HCT116 (cell line): ENCODE results near the gene NARS2. TPM values are rescaled to one million over a fixed set of nuclear protein-coding genes. Genes with fewer than 3 reads are reported as not detected.

Source experiments
- ATAC-seq: fragments of 200-7000 bp; cut with Tn5 transposase; 2 replicates; pipeline ENCODE4 v1.9.1; 2020; ENCODE audit warnings: mild to moderate bottlenecking, moderate library complexity
- BruUV-seq: library from RNA; stranded (reverse); fragments of 400-500 nt; replicated peaks from 2 replicates; lab custom pipeline; 2021; lab: Mats Ljungman, UMichigan
- CTCF ChIA-PET: fragments of 300-600 bp; sonication (Branson Sonifier 250); formaldehyde crosslinking; loops from one replicate; lab custom pipeline; 2021; ENCODE audit warnings: antibody characterized with exemption; lab: Charles Lee
- POLR2A ChIA-PET: fragments of 300-600, 350-600 bp; sonication (Branson Sonifier 250); formaldehyde crosslinking; loops from one replicate; lab custom pipeline; 2021; ENCODE audit warnings: antibody characterized with exemption; lab: Charles Lee
- RAD21 ChIA-PET, 2 experiments: fragments of 300-600 bp; sonication (Branson Sonifier 250); formaldehyde crosslinking; loops; one replicate each; lab custom pipeline; 2023; ENCODE audit warnings: low total read pairs in 2 of 2; ENCODE audit not compliant: uncharacterized antibody in 2 of 2, unreplicated experiment in 2 of 2, low non-redundant PET in 1 of 2; lab: Charles Lee
- DNase-seq: peaks from one replicate; pipeline ENCODE4 v3.0.0-alpha.2; 2010; ENCODE audit warnings: low read depth, low spot score
- H2AFZ ChIP-seq: fragments of 200-600 bp; shearing (Covaris generic), sonication (generic); 2 replicates; pipeline ENCODE4 v1.6.1; 2017; ENCODE audit warnings: low read depth, mixed run types, mixed read lengths, antibody characterized with exemption, low read length; ENCODE audit not compliant: poor library complexity, severe bottlenecking
- H3K27ac ChIP-seq: 2 replicates; pipeline ENCODE4 v1.5.1; 2012; ENCODE audit warnings: low read depth, low read length
- H3K27me3 ChIP-seq: fragments of 200-600 bp; sonication (generic); 2 replicates; pipeline ENCODE4 v1.6.1; 2016; ENCODE audit warnings: mixed run types, low read length, mixed read lengths; ENCODE audit not compliant: insufficient read depth
- H3K36me3 ChIP-seq, 2 experiments: fragments of 200-500 bp in 1 of 2; fragments of 200-600 bp in 1 of 2; sonication (Bioruptor generic) in 1 of 2; sonication (generic) in 1 of 2; 2 replicates each; pipeline versions ENCODE4 v1.5.1 to v1.6.1; 2014 to 2016; ENCODE audit warnings: low read length in 2 of 2, inconsistent platforms in 1 of 2, mixed read lengths in 1 of 2, mixed run types in 1 of 2; ENCODE audit not compliant: insufficient read depth in 2 of 2, control insufficient read depth in 1 of 2
- H3K4me1 ChIP-seq, 2 experiments: fragments of 200-600 bp in 1 of 2; sonication (generic) in 1 of 2; 2 replicates each; pipeline versions ENCODE4 v1.5.1 to v1.6.1; 2012 to 2017; ENCODE audit warnings: low read length in 2 of 2, inconsistent platforms in 1 of 2, mild to moderate bottlenecking in 1 of 2, mixed read lengths in 1 of 2, mixed run types in 1 of 2, moderate library complexity in 1 of 2; ENCODE audit not compliant: insufficient read depth in 2 of 2, control insufficient read depth in 1 of 2
- H3K4me2 ChIP-seq: fragments of 200-600 bp; sonication (generic); 2 replicates; pipeline ENCODE4 v1.6.1; 2017; ENCODE audit warnings: mixed run types, low read length, mixed read lengths
- H3K4me3 ChIP-seq, 2 experiments: fragments of 200-600 bp in 1 of 2; sonication (generic) in 1 of 2; replicated peaks in 1 of 2; 2 replicates each; pipeline ENCODE4 v1.5.1; 2011 to 2016; ENCODE audit warnings: low read length in 2 of 2, control low read depth in 1 of 2, low read depth in 1 of 2, mild to moderate bottlenecking in 1 of 2, mixed read lengths in 1 of 2, mixed run types in 1 of 2
- H3K79me2 ChIP-seq: fragments of 200-600 bp; sonication (generic); 2 replicates; pipeline ENCODE4 v1.6.1; 2017; ENCODE audit warnings: mild to moderate bottlenecking, mixed run types, low read length, moderate library complexity, mixed read lengths; ENCODE audit not compliant: insufficient read depth
- H3K9ac ChIP-seq: fragments of 200-600 bp; sonication (generic); 2 replicates; pipeline ENCODE4 v1.6.1; 2016; ENCODE audit warnings: low read length, mixed read lengths
- H3K9me2 ChIP-seq: fragments of 200-600 bp; sonication (generic), shearing (Covaris generic); 2 replicates; pipeline ENCODE4 v1.6.1; 2017; ENCODE audit warnings: mixed run types, mild to moderate bottlenecking, moderate library complexity; ENCODE audit not compliant: insufficient read depth
- H3K9me3 ChIP-seq, 2 experiments: fragments of 200-500 bp in 1 of 2; fragments of 200-600 bp in 1 of 2; sonication (Bioruptor generic) in 1 of 2; sonication (generic) in 1 of 2; 2 replicates each; pipeline ENCODE4 v1.6.1; 2014 to 2017; ENCODE audit warnings: low read length in 2 of 2, mixed read lengths in 2 of 2, inconsistent platforms in 1 of 2, low read depth in 1 of 2, mild to moderate bottlenecking in 1 of 2, mixed run types in 1 of 2, moderate library complexity in 1 of 2; ENCODE audit not compliant: control insufficient read depth in 1 of 2, insufficient read depth in 1 of 2
- H4K20me1 ChIP-seq: fragments of 200-600 bp; sonication (generic), shearing (Covaris generic); 2 replicates; pipeline ENCODE4 v1.6.1; 2017; ENCODE audit warnings: mixed run types, mild to moderate bottlenecking, moderate library complexity; ENCODE audit not compliant: insufficient read depth
- ELF1 ChIP-seq: IDR thresholded peaks from 2 replicates; pipeline ENCODE4 v1.6.1; 2012; ENCODE audit warnings: low read depth, borderline replicate concordance
- EZH2 ChIP-seq: fragments of 200-600 bp; sonication (generic); IDR thresholded peaks from 2 replicates; pipeline ENCODE4 v1.6.1; 2017; ENCODE audit warnings: antibody characterized with exemption, mixed run types
- JUND ChIP-seq: IDR thresholded peaks from 2 replicates; pipeline ENCODE4 v1.6.1; 2012
- POLR2A ChIP-seq: IDR thresholded peaks from 2 replicates; pipeline ENCODE4 v1.7.0; 2011; ENCODE audit warnings: borderline replicate concordance; ENCODE audit not compliant: insufficient read depth, insufficient read length; ENCODE audit errors: extremely low read depth
- POLR2AphosphoS5 ChIP-seq: IDR thresholded peaks from 2 replicates; pipeline ENCODE4 v1.6.1; 2011; ENCODE audit warnings: mild to moderate bottlenecking, low read depth, low read length, moderate library complexity
- RAD21 ChIP-seq: IDR thresholded peaks from 2 replicates; pipeline ENCODE4 v1.6.1; 2012; ENCODE audit warnings: low read depth, mild to moderate bottlenecking
- REST ChIP-seq: IDR thresholded peaks from 2 replicates; pipeline ENCODE4 v1.6.1; 2012; ENCODE audit warnings: low read depth
- SP1 ChIP-seq: IDR thresholded peaks from 2 replicates; pipeline ENCODE4 v1.6.1; 2012; ENCODE audit warnings: low read depth
- SRF ChIP-seq: IDR thresholded peaks from 2 replicates; pipeline ENCODE4 v1.6.1; 2012; ENCODE audit warnings: low read depth
- TCF7L2 ChIP-seq: IDR thresholded peaks from 2 replicates; pipeline ENCODE4 v1.7.0; 2011; ENCODE audit warnings: borderline replicate concordance, inconsistent platforms; ENCODE audit not compliant: insufficient read depth, insufficient read length; ENCODE audit errors: extremely low read depth
- YY1 ChIP-seq: IDR thresholded peaks from 2 replicates; pipeline ENCODE4 v1.6.1; 2011; ENCODE audit warnings: low read length, low read depth, moderate library complexity, mild to moderate bottlenecking; ENCODE audit not compliant: insufficient replicate concordance; ENCODE audit errors: extremely low read depth
- ZFX ChIP-seq: fragments of 450-650 bp; IDR thresholded peaks from 2 replicates; pipeline ENCODE4 v1.6.1; 2017
- intact Hi-C: fragments of 100-400 bp; cut with micrococcal nuclease; formaldehyde crosslinking; loops from 2 replicates; pipeline ENCODE4 v1.10.0; 2022
- total RNA-seq: library from RNA; stranded (reverse); gene quantifications from one replicate; pipeline ENCODE4 v1.2.1, GENCODE V29; 2021; ENCODE audit not compliant: unreplicated experiment
- TF ChIP-seq, protein P1 (sequence below): IDR thresholded peaks from 2 replicates; pipeline ENCODE4 v1.6.1; 2011; ENCODE audit warnings: mild to moderate bottlenecking, low read length, moderate library complexity; ENCODE audit not compliant: insufficient replicate concordance; ENCODE audit errors: extremely low read depth
- TF ChIP-seq, protein P2 (sequence below), 3 experiments: fragments of 200-600 bp in 1 of 3; sonication (generic) in 1 of 3; IDR thresholded peaks in 2 of 3; conservative IDR thresholded peaks in 1 of 3; 2 replicates each; pipeline ENCODE4 v1.5.1; 2012 to 2017; ENCODE audit warnings: low read depth in 2 of 3, low read length in 2 of 3, antibody characterized with exemption in 1 of 3, borderline replicate concordance in 1 of 3, control low read depth in 1 of 3, mild to moderate bottlenecking in 1 of 3, mixed read lengths in 1 of 3, mixed run types in 1 of 3, moderate library complexity in 1 of 3; ENCODE audit not compliant: insufficient read depth in 1 of 3

Gene NARS2
- total RNA-seq, 1 experiment from 2014 or later = 26.0 TPM

GRCh38 chr11:78395597-78395996 is 179.1 kb downstream of the NARS2 start:
- TF ChIP-seq EZH2 (no peak), JUND (no peak), SP1 (no peak), YY1 (no peak), POLR2AphosphoS5 (no peak), RAD21 (no peak), ZFX (no peak), POLR2A (no peak), SRF (no peak)
- TF ChIP-seq, protein P1, sequence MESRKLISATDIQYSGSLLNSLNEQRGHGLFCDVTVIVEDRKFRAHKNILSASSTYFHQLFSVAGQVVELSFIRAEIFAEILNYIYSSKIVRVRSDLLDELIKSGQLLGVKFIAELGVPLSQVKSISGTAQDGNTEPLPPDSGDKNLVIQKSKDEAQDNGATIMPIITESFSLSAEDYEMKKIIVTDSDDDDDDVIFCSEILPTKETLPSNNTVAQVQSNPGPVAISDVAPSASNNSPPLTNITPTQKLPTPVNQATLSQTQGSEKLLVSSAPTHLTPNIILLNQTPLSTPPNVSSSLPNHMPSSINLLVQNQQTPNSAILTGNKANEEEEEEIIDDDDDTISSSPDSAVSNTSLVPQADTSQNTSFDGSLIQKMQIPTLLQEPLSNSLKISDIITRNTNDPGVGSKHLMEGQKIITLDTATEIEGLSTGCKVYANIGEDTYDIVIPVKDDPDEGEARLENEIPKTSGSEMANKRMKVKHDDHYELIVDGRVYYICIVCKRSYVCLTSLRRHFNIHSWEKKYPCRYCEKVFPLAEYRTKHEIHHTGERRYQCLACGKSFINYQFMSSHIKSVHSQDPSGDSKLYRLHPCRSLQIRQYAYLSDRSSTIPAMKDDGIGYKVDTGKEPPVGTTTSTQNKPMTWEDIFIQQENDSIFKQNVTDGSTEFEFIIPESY = no peak
- no peak for DNase-seq
- Histone ChIP-seq H3K4me3 (no peak overlapping the region), H3K9ac (no peak overlapping the region), H4K20me1 (no peaks in the 10 kb centered on the region), H3K27ac (no peak overlapping the region), H3K27me3 (no peaks in the 10 kb centered on the region), H3K9me2 (no peaks in the 10 kb centered on the region), H3K4me2 (no peak overlapping the region), H3K36me3 (no peaks in the 10 kb centered on the region), H3K4me1 (no peaks in the 10 kb centered on the region), H3K9me3 (no peaks in the 10 kb centered on the region), H2AFZ (no peak overlapping the region), H3K79me2 (no peaks in the 10 kb centered on the region)
- ATAC-seq = no peak
- intact Hi-C loops = no loop called here
- POLR2A ChIA-PET = no interaction called here
- no TSS peak for BruUV-seq
- CTCF ChIA-PET = no interaction called here
- RAD21 ChIA-PET = no interaction called here

DNA sequence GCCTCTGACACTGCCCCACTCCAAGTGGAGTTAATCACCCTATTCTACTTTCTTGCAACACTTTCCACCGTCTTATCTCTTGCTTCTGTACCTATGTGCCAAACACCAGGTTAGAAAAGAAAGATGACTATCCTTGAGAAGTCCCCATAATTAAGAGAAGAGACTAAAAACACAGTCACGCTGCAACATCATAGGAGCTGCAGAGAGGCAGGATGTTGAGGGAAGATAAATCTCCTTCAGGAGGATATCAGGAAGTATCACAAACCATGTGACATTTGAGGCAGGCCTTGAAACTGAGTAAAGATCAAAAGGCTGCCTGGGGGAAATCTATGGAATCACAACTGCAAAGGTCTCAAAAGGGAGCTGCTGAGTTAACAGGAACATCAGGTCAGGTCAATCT is 181.8 kb downstream of the NARS2 start:
- Histone ChIP-seq H3K27me3 (no peaks in the 10 kb centered on the region), H3K79me2 (no peaks in the 10 kb centered on the region), H3K4me1 (no peaks in the 10 kb centered on the region), H3K36me3 (no peaks in the 10 kb centered on the region), H3K4me2 (no peak overlapping the region), H3K9ac (no peak overlapping the region), H4K20me1 (no peaks in the 10 kb centered on the region), H3K9me3 (no peaks in the 10 kb centered on the region), H3K27ac (no peak overlapping the region), H2AFZ (no peak overlapping the region), H3K9me2 (no peaks in the 10 kb centered on the region), H3K4me3 (no peak overlapping the region)
- DNase-seq (no peak), ATAC-seq (no peak)
- TF ChIP-seq ELF1 (no peak), SP1 (no peak), REST (no peak), TCF7L2 (no peak), EZH2 (no peak)
- TF ChIP-seq, protein P2, sequence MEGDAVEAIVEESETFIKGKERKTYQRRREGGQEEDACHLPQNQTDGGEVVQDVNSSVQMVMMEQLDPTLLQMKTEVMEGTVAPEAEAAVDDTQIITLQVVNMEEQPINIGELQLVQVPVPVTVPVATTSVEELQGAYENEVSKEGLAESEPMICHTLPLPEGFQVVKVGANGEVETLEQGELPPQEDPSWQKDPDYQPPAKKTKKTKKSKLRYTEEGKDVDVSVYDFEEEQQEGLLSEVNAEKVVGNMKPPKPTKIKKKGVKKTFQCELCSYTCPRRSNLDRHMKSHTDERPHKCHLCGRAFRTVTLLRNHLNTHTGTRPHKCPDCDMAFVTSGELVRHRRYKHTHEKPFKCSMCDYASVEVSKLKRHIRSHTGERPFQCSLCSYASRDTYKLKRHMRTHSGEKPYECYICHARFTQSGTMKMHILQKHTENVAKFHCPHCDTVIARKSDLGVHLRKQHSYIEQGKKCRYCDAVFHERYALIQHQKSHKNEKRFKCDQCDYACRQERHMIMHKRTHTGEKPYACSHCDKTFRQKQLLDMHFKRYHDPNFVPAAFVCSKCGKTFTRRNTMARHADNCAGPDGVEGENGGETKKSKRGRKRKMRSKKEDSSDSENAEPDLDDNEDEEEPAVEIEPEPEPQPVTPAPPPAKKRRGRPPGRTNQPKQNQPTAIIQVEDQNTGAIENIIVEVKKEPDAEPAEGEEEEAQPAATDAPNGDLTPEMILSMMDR (IDR thresholded peaks at IDR 0.05 in 2 of 3, conservative IDR thresholded peaks at IDR 0.05 in 1 of 3; ENCODE audit: borderline replicate concordance in 1 of 3, insufficient read depth in 1 of 3, low read depth in 2 of 3, low read length in 2 of 3) = no peak
- no TSS peak for BruUV-seq
- intact Hi-C loops = no loop called here
- ChIA-PET CTCF (no interaction called here), POLR2A (no interaction called here), RAD21 (no interaction called here)
